DND-41 (cell line): ENCODE results near the gene BORCS5.

Experiments
- CTCF ChIP-seq: IDR thresholded peaks from 2 replicates; pipeline ENCODE4 v1.5.1; 2012; ENCODE audit warnings: borderline replicate concordance, low read length, moderate library complexity, mild to moderate bottlenecking; ENCODE audit not compliant: poor library complexity, severe bottlenecking; ENCODE audit errors: extremely low read depth
- EZH2 ChIP-seq: IDR thresholded peaks from 3 replicates; pipeline ENCODE4 v1.6.1; 2012; ENCODE audit warnings: borderline replicate concordance, low read depth, mild to moderate bottlenecking, moderate library complexity, low read length, inconsistent platforms; ENCODE audit not compliant: severe bottlenecking

- TF ChIP-seq EZH2 (no peak), CTCF (no peak)
Measured at GRCh38 chr12:12474471-12474928, 117.6 kb downstream of the BORCS5 start.
